ENCODE measurements around the gene ABCA8.

Gene ABCA8

DNA sequence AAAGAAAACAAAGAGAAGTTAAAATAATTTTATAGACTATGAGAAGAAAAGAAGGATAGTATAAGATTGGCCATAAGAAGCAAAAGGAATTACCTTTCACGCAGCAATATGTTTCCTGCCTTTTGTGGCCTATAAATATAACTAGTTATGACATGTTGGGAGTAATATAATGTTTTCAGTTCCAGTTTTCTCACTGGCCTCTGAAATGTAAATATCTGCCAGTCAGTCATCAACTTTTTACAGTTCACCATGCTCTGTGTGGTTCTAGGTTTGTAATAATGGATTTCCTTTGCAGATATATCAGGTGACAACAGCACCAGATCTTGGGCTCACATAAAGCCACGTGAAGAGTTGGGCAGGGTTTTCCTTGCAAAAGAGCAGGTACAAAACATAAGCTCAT is 94.3 kb downstream of the ABCA8 start:
- TF ChIP-seq, protein P1, sequence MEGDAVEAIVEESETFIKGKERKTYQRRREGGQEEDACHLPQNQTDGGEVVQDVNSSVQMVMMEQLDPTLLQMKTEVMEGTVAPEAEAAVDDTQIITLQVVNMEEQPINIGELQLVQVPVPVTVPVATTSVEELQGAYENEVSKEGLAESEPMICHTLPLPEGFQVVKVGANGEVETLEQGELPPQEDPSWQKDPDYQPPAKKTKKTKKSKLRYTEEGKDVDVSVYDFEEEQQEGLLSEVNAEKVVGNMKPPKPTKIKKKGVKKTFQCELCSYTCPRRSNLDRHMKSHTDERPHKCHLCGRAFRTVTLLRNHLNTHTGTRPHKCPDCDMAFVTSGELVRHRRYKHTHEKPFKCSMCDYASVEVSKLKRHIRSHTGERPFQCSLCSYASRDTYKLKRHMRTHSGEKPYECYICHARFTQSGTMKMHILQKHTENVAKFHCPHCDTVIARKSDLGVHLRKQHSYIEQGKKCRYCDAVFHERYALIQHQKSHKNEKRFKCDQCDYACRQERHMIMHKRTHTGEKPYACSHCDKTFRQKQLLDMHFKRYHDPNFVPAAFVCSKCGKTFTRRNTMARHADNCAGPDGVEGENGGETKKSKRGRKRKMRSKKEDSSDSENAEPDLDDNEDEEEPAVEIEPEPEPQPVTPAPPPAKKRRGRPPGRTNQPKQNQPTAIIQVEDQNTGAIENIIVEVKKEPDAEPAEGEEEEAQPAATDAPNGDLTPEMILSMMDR (conservative IDR thresholded peaks at IDR 0.05; ENCODE audit: low read depth): no peak
- H3K27ac ChIP-seq: no peak overlapping the region
- CTCF ChIA-PET: interaction anchor here (0.6 kb wide), 1 partner anchor 165 kb away, joined by 5 read pairs; no protein-coding TSS in a partner anchor
- POLR2A ChIA-PET (ENCODE audit: low non-redundant PET): no interaction called here
- no peak for DNase-seq (ENCODE audit: low spot score)

DNA sequence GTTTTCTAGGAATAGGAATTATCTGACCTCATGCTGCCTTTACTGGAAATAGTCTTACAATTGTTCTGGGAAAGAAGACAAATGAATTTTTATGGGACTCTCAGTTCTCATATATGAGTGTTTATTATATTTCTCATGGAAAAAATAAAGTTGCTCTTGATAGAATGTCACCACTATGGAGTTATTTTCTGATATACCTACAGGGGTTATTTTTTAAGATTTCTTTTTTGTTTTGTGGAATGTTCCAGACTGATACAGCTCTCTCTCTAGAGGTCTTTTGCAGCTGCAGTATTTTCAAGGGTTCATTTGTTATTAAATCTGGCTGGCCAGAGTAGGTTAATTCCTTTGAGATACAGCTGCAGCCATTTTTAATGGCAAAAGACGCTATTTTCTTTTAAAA is 100.7 kb downstream of the ABCA8 start:
- ChIA-PET CTCF (no interaction called here), POLR2A (ENCODE audit: low non-redundant PET) (no interaction called here)
- TF ChIP-seq, protein P1 (conservative IDR thresholded peaks at IDR 0.05; ENCODE audit: low read depth): no peak

DNA sequence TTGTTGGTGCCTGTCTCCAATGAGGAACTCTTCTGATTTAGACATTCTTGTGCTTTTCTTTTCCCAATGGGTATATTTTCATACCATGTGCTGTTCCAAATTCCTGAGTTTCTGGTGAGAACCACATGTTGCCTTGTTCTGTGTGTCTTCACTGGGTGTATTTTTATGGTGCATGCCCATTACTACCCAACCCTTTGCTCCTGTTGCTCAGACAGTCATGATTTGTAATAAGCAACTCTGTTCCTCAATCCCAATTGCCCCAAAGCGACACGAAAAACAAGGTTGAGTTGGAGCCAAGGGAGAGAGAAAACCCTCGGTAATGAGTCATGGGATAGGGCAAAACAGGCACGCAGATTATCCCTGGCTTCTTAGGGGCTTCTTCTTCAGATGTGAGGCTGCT is 101.8 kb downstream of the ABCA8 start:
- DNase-seq (ENCODE audit: low spot score): no peak
- CTCF ChIA-PET: interaction anchor here (0.6 kb wide), 1 partner anchor 842 kb away, joined by 3 read pairs; no protein-coding TSS in a partner anchor
- TF ChIP-seq, protein P1 (conservative IDR thresholded peaks at IDR 0.05; ENCODE audit: low read depth): no peak
- POLR2A ChIA-PET (ENCODE audit: low non-redundant PET): no interaction called here
- H3K27ac ChIP-seq: no peak overlapping the region

More for the DNA sequence above, 100.7 kb downstream of the ABCA8 start:
- H3K27ac ChIP-seq: no peak overlapping the region
- no peak for DNase-seq (ENCODE audit: low spot score)

DNA sequence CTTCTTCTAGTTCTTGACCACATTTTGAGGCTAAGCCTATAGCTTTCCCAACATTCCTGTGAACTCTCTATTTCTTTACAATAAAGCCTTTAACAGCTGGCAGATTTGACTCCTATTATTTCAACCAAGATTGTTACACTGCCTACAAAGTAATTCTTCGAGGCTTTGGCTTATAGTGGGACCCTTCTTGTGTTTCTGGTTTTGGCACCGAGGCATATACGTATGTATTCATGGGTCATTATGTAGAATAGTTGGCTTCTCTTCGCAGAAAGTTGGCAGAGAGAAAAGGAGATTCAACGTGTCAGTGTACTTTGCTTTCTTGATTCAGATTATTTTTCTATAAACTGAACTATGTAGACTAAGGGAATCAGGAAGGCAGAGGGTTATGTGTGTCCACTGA is 102.2 kb downstream of the ABCA8 start:
- no peak overlapping the region for H3K27ac ChIP-seq
- DNase-seq (ENCODE audit: low spot score): no peak
- TF ChIP-seq, protein P1 (conservative IDR thresholded peaks at IDR 0.05; ENCODE audit: low read depth): no peak
- POLR2A ChIA-PET (ENCODE audit: low non-redundant PET): no interaction called here
- CTCF ChIA-PET: interaction anchor here (0.6 kb wide), 1 partner anchor 842 kb away, joined by 3 read pairs; no protein-coding TSS in a partner anchor

DNA sequence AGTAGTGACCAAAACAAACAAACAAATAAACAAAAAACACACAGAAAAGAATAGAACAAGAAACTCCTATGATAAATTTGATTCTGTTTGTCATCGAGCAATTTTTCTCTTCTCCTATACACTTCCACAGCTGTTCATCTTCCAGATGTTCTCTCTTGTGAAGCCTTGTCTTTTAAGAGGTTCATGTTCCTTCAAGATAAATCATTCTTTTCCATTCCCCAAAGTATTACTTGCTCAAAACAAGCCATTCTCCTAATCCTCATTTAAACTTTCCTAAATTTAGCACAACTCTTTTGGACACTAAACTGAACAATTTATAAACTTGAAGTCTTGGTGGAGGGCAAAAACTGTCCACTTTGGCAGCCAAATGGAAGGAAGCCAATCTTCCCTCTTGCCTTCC is 103.3 kb downstream of the ABCA8 start:
- H3K27ac ChIP-seq: no peak overlapping the region
- POLR2A ChIA-PET (ENCODE audit: low non-redundant PET): no interaction called here
- TF ChIP-seq, protein P1 (conservative IDR thresholded peaks at IDR 0.05; ENCODE audit: low read depth): no peak
- no peak for DNase-seq (ENCODE audit: low spot score)
- CTCF ChIA-PET: no interaction called here

DNA sequence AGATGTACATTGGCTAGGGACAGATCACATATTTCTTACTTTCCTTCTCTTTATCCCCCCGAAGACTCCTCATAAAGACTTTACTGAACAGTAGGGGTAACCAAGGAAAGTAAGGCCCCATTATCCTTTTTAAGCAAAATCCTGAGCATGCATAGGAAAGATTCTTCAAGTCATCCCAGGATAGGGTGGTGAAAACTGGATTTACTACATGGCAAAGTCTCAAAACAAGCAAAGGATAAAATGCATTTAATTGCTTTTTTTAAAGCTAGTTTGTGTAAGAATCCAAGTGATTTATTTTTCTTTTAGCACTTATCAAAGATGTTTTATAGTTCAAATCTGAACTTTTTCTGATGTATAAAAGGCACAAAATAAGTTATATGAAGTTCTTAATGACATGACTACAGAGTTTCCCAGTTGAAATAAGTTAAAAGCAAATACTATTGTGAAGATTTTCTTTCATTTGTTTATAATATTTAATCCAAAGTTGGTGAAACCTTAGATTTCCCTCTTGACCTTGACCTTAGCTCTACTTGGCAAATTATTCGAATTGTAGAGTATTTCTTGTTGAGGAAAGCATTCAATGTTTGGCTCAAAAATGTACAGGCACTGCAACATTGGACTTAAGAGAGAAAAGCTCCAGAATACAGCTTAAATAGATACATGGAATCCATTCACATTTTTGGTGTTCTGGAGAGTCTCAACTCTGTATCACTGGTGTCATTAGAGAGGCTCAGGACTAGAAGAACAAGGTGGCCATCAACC is 104.3 kb downstream of the ABCA8 start:
- TF ChIP-seq, protein P1 (conservative IDR thresholded peaks at IDR 0.05; ENCODE audit: low read depth): no peak
- ChIA-PET POLR2A (ENCODE audit: low non-redundant PET) (no interaction called here), CTCF (interaction anchor here (0.5 kb wide), 1 partner anchor 557 kb away, joined by 5 read pairs; no protein-coding TSS in a partner anchor)
- H3K27ac ChIP-seq: no peak overlapping the region
- no peak for DNase-seq (ENCODE audit: low spot score)

All from RWPE1 (cell line).